ENCODE data around the gene PRRX1.

Gene PRRX1

GRCh38 chr1:170665629-170666028, 1.7 kb downstream of the PRRX1 start:
- Histone ChIP-seq H3K79me2 (ENCODE audit: low read length) (no peaks in the 10 kb centered on the region), H3K9me3 (ENCODE audit: insufficient read depth, low read length) (no peaks in the 10 kb centered on the region), H4K20me1 (ENCODE audit: insufficient read depth, low read length) (no peaks in the 10 kb centered on the region), H2AFZ (ENCODE audit: low read depth, low read length) (no peak overlapping the region), H3K4me3 (ENCODE audit: low read length) (no peak overlapping the region), H3K27ac (ENCODE audit: low read length) (no peak overlapping the region), H3K4me1 (ENCODE audit: low read length) (peaks cover 8% of the 10 kb centered on the region; the same call in 1 of the 2 replicates), H3K27me3 (ENCODE audit: low read depth, low read length) (no peaks in the 10 kb centered on the region), H3K4me2 (ENCODE audit: low read length) (no peak overlapping the region), H3K9ac (ENCODE audit: low read length) (no peak overlapping the region), H3K36me3 (replicated peaks; ENCODE audit: low read depth, low read length) (no peaks in the 10 kb centered on the region)
- TF ChIP-seq EZH2phosphoT487 (IDR thresholded peaks at IDR 0.05; ENCODE audit: low read depth) (no peak), CTCF (IDR thresholded peaks at IDR 0.05; ENCODE audit: low read depth, low read length) (no peak)

DNA sequence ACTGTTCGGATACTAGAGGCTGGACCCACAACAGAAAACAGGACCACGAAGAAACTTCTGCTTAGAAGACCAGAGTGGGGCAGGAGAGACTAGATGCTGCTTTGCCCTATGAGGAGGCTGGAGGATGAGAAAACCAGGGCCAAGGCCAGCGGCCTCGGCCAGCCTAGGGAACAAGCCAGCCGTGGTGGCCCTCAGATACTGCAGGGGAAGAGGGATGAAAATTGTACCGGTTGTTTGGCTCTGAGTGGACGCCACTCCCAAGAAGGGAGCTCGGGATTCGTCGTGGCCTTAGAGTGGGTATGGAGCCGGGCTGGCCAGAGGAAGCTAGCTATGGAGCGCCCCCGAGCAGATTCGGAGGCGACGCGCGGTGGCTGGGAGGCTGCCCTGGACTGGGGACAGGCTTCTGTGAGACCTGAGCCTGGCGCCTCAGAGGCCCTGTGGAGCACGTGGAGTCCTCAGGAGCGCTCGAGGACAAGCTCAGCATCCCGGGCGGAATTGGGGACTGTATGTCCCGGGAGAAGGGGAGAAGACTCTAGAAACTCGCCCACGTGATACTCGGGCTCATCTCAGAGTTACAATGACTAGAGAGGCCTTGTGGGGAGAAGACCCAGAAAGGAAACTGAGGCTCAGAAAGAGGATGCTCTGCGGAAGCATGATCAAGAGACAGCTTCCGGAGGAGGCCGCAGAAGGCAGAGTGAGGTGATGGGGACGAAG, 2.8 kb downstream of the PRRX1 start:
- TF ChIP-seq EZH2phosphoT487 (IDR thresholded peaks at IDR 0.05; ENCODE audit: low read depth) (no peak), CTCF (IDR thresholded peaks at IDR 0.05; ENCODE audit: low read depth, low read length) (no peak)
- Histone ChIP-seq H3K4me2 (ENCODE audit: low read length) (no peak overlapping the region), H3K27me3 (ENCODE audit: low read depth, low read length) (no peaks in the 10 kb centered on the region), H3K27ac (ENCODE audit: low read length) (no peak overlapping the region), H3K9ac (ENCODE audit: low read length) (no peak overlapping the region), H4K20me1 (ENCODE audit: insufficient read depth, low read length) (no peaks in the 10 kb centered on the region), H3K79me2 (ENCODE audit: low read length) (no peaks in the 10 kb centered on the region), H3K36me3 (replicated peaks; ENCODE audit: low read depth, low read length) (no peaks in the 10 kb centered on the region), H3K4me1 (ENCODE audit: low read length) (peaks cover 8% of the 10 kb centered on the region; the same call in 1 of the 2 replicates), H2AFZ (ENCODE audit: low read depth, low read length) (no peak overlapping the region), H3K9me3 (ENCODE audit: insufficient read depth, low read length) (no peaks in the 10 kb centered on the region), H3K4me3 (ENCODE audit: low read length) (no peak overlapping the region)

GRCh38 chr1:170668209-170669106, 4.5 kb downstream of the PRRX1 start:
- H4K20me1 ChIP-seq (ENCODE audit: insufficient read depth, low read length), result no peaks in the 10 kb centered on the region
- no peaks in the 10 kb centered on the region for H3K9me3 ChIP-seq (ENCODE audit: insufficient read depth, low read length)
- H3K36me3 ChIP-seq (replicated peaks; ENCODE audit: low read depth, low read length), result no peaks in the 10 kb centered on the region
- no peaks in the 10 kb centered on the region for H3K4me1 ChIP-seq (ENCODE audit: low read length)
- no peak for TF ChIP-seq CTCF (IDR thresholded peaks at IDR 0.05; ENCODE audit: low read depth, low read length)
- TF ChIP-seq EZH2phosphoT487 (IDR thresholded peaks at IDR 0.05; ENCODE audit: low read depth), result no peak
- H3K27ac ChIP-seq (ENCODE audit: low read length), result no peak overlapping the region
- peak overlapping the region; percentile 32 for H3K4me2 ChIP-seq (ENCODE audit: low read length)
- H2AFZ ChIP-seq (ENCODE audit: low read depth, low read length), result no peak overlapping the region; the same call in 1 of the 2 replicates
- H3K4me3 ChIP-seq (ENCODE audit: low read length), result peak overlapping the region; percentile 41; the same call in 1 of the 2 replicates
- no peaks in the 10 kb centered on the region for H3K79me2 ChIP-seq (ENCODE audit: low read length)
- no peak overlapping the region for H3K9ac ChIP-seq (ENCODE audit: low read length)
- H3K27me3 ChIP-seq (ENCODE audit: low read depth, low read length), result no peaks in the 10 kb centered on the region

DNA sequence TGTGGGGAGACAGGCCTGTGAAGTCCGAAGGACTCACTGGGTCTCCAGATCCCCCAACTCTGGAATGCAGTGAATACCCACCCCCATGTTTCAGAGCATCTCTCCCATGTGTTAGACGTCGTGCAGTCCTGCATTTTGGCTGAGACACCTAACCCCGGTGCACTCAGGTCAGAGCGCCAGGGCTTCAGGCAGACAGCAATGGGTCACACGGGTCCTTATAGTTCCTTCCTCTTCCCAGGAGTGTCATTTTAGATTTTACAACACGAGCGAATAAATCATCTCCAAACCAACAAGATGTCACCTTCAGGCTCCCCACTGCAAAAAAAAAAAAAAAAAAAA, 5.1 kb downstream of the PRRX1 start:
- no peaks in the 10 kb centered on the region for H4K20me1 ChIP-seq (ENCODE audit: insufficient read depth, low read length)
- no peak overlapping the region for H2AFZ ChIP-seq (ENCODE audit: low read depth, low read length)
- no peaks in the 10 kb centered on the region for H3K79me2 ChIP-seq (ENCODE audit: low read length)
- no peak overlapping the region for H3K4me2 ChIP-seq (ENCODE audit: low read length)
- no peak overlapping the region for H3K4me3 ChIP-seq (ENCODE audit: low read length)
- H3K9ac ChIP-seq (ENCODE audit: low read length), result no peak overlapping the region
- no peak overlapping the region for H3K27ac ChIP-seq (ENCODE audit: low read length)
- no peaks in the 10 kb centered on the region for H3K4me1 ChIP-seq (ENCODE audit: low read length)
- H3K9me3 ChIP-seq (ENCODE audit: insufficient read depth, low read length), result no peaks in the 10 kb centered on the region
- TF ChIP-seq EZH2phosphoT487 (IDR thresholded peaks at IDR 0.05; ENCODE audit: low read depth) (no peak), CTCF (IDR thresholded peaks at IDR 0.05; ENCODE audit: low read depth, low read length) (no peak)
- no peaks in the 10 kb centered on the region for H3K27me3 ChIP-seq (ENCODE audit: low read depth, low read length)
- H3K36me3 ChIP-seq (replicated peaks; ENCODE audit: low read depth, low read length), result no peaks in the 10 kb centered on the region

Data from OCI-LY3 (cell line).